Measurements from ENCODE around the gene KRTAP10-11.

- TF ChIP-seq CTCF (IDR thresholded peaks at IDR 0.05; ENCODE audit: low read depth, low read length, poor library complexity, severe bottlenecking) (no peak), EZH2phosphoT487 (IDR thresholded peaks at IDR 0.05; ENCODE audit: borderline replicate concordance, low read length) (no peak)
Measured at GRCh38 chr21:44623575-44623974, 22.6 kb upstream of the KRTAP10-11 start.
